GM21360 (cell line): ENCODE results near the gene MTPN.

Experiments
- ATAC-seq: cut with Tn5 transposase; IDR thresholded peaks from one replicate; pipeline ENCODE4 v1.9.1; 2021; ENCODE audit warnings: mild to moderate bottlenecking, moderate library complexity; ENCODE audit not compliant: unreplicated experiment

Gene MTPN

GRCh38 chr7:135958173-135958572 is 19.0 kb downstream of the MTPN start:
- ATAC-seq: no peak

- no peak for ATAC-seq
Observed at GRCh38 chr7:135957627-135958026, 19.5 kb downstream of the MTPN start.

DNA sequence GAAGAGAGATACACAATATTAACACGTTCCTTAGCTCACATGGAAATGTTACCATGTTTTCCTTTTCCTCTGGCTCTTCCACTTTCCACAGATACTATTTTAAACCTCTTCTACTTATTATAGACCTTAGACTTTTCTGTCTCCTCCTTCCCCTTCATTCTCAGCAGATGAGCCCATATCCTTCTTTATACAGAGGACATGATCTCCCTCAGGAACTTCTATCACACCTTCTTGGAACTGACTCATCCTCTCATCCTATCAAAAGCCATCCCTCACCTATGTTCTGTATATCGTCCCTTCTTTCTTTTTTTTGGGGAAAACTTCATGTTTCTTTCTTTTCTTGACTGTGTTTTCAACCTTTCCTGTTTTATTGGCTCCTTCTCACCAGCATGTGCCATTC is 20.8 kb downstream of the MTPN start:
- no peak for ATAC-seq

GRCh38 chr7:135950972-135951371 is 26.2 kb downstream of the MTPN start:
- no peak for ATAC-seq

GRCh38 chr7:135950429-135950828 is 26.7 kb downstream of the MTPN start:
- ATAC-seq: no peak

- ATAC-seq: no peak
Observed at GRCh38 chr7:135946289-135947055, 30.7 kb downstream of the MTPN start.

- no peak for ATAC-seq
Observed at GRCh38 chr7:135944753-135945152, 32.4 kb downstream of the MTPN start.

- no peak for ATAC-seq
Observed at GRCh38 chr7:135943134-135943879, 33.9 kb downstream of the MTPN start.

DNA sequence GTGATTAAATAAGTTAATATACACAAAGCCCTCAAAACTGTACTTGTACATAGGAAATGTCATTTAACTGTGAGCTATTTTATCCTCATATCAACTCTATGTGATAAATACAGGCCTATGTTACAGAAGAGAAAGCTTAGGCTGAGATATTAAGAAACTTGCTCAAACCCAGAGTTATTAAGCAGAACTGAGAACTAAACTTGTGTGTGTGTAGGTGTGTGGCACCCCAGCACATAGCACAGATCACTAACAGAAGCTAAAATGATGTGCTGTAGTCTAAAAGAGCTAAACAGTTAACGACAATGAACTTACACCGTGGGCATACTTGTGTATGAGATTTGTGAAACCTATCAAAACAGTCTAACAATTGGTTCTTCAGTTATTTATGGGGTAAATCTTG is 34.5 kb downstream of the MTPN start:
- ATAC-seq: peak; percentile 87

DNA sequence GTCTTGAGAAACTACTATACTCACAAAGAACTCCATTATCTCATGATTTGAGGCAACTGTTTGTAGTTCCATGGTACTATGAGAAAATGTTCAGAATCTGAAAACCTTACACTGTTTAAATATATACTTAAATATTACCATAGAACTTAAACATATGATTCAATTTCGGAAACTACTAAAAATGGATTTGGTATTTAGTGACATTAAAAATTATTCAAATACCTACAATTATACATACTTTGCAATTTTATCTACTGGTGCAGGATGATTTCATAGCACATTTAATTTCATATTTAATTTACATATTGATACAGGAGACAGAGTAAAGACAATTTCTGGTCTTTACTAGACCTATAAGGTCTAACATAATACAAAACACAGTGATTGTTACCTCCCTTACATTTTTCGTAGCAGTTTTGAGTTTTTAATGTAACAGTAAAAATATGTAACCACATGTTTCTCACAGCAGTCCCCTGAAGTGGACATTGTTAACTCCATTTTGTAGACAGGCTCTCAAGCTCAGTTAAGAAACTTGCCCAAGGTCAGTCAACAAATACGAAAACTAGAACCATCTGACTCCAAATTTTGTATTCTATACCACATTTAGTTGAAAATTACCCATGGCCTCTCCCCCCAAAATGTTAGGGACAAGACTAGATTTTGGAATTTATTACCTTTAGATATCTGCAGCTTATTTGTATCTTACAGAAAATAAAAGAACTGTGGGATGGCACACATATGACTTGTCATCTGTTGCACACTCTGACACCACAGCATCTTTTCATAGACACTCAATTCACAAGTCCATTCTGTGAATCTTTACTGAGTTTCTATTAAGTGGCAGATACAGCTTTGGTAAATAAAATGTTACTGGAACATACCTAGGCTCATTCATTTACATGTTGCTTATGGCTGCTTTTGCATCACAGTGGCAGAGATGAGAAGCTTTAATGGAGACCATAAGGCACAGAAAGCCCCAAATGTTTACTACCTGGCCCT is 36.8 kb downstream of the MTPN start:
- no peak for ATAC-seq

DNA sequence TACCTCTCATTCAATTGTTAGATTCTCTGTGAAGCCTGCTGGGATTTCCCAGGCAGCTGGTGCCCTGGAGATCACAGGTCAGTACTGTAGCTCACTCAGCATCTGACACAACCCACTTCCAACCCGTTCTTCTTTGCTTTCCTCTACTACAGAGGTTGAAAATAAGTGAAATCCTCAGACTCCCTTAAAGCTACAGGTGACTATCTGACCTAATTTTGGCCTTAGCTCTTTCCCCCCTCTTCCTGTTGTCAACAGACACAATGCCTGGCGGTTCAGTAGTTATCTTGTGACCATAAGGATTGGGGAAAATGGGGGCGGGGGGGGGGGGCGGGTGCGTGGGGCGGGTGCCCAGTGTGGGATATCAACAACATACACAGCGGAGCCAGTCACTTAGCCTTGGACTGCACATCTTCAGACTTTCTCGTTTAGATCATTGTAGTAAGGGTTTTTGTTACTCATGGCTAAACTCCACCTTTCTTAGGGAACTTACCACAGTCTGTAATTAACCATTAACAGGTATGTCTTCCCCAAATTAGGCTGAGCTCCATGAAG is 37.8 kb downstream of the MTPN start:
- no peak for ATAC-seq

- peak; percentile 62 for ATAC-seq
Observed at GRCh38 chr7:135938563-135938962, 38.6 kb downstream of the MTPN start.

DNA sequence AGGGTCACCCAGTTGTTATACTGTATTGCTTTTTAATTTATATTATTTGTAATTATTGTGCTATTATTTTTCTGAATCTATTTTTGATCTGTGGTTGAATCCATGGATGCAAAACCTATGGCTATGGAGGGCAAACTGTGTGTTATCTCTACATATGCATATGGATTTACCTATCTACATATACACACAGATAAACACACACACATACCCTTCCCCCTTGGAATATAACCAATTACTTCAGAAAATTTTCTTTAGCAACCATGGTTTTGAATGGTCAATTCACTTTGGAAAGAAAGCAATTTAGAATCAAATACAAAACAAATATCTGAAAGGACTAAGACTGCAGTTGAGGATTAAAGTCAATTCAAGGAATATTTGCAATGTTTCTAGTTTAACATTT is 39.1 kb downstream of the MTPN start:
- no peak for ATAC-seq

DNA sequence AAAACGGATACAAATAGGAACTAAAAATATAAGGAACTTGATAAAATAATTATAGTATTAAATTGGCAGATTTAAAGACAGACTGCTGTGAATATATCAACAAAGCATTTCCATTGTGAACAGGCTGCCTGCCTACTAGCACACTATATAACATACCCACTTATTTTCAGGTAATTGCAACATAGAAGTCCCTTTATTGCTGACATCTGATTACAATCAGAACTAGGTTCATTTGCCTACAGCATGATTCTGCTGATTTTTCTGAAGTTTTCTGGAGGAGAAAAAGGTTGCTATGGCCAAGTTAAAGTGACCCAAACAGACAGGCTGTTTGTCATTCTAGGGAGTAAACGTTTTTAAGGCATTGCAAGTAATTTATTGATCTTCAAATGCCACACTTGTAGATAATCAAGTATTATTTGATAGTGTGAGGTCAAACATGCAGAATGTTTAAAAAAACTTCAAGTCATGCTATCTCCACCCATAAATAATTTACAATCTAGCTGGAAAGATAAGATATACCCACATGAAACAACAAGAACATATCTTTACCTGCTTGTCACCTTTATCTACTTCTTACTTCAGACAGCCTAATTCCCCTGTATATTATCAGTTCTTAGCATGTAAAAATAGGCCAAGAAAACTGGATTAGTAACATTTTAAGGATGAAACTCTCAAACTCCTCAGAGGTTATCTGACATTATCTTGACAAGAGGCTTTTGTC is 40.5 kb downstream of the MTPN start:
- ATAC-seq: no peak

DNA sequence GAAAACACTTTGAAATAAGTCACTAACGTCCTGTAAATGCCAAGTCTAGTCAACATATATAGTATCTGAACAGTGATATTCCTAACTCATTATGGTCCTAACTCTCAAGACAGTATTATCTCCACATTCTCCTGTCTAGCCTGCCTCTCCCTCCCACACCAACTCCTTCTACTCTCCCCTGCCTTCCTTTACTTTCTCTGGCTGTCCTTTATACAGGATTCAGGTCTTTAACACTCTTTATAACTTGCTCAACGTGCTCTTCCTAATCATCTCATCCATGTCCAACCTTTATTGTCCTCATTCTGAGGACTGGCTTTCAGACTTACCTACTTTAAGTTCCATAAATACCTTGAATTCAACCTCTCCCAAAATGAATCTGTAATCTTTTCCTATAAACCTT is 42.5 kb downstream of the MTPN start:
- ATAC-seq: no peak

DNA sequence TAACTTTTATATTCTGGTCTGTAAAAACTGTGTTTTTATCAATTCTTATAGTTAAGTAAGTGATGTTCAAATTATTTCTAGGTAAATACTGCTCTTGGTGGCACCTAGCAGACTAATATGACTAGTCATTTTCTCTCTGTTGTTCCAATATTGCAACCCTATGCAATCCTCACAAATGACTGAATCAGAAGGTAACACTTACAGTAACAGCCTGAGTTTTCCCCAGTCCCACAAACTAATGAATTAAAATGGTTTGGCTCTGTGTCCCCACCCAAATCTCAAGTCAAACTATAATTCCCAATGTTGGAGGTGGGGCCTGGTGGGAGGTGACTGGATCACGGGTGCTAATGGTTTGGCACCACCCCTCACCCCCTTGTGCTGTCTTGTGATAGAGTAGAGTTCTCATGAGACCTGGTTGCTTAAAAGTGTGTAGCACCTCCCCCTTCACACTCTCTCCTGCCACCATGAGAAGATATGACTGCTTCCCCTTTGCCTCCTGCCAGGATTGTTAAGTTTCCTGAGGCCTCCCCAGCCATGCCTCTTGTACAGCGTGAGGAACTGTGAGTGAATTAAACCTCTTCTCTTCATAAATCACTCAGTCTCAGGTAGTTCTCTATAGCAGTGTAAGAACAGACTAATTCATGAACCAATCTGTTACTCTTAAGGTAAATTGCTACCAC is 43.5 kb downstream of the MTPN start:
- ATAC-seq: no peak

DNA sequence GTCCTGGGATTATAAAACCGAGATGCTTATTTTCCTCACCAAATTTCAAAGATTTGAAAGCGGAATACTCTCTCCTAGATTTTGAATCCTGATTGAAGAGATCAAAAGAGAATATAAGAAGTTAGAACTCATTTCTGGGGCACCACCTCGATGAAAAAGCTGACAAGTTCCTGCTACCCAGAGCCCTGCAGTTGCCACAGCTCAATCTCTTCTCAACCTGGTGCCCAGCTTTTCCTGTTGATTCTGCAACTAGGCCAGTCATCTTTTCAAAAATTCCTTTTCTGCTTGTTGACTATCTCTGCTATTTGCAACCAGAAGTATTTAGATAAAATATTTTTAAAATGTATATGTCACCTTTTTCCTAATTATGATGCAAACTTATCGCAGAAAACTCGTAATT is 45.0 kb downstream of the MTPN start:
- no peak for ATAC-seq

GRCh38 chr7:135930565-135931461 is 46.3 kb downstream of the MTPN start:
- no peak for ATAC-seq

GRCh38 chr7:135929722-135930141 is 47.4 kb downstream of the MTPN start:
- ATAC-seq: no peak
